Body of pancreas (tissue), 4 donors: Measurements from ENCODE around the gene BACH2.

Experiments used
- POLR2A ChIP-seq, 3 donors: fragments of 450-650 bp; IDR thresholded peaks; one replicate each; pipeline ENCODE4 v1.6.1; 2016; ENCODE audit warnings: antibody characterized with exemption in 3 of 3, mild to moderate bottlenecking in 2 of 3
- TF ChIP-seq, protein P1 (sequence below), 7 experiments: fragments of 450-650 bp in 4 of 7; fragments of 200-600 bp in 3 of 7; sonication (generic) in 3 of 7; IDR thresholded peaks; one replicate each; pipeline ENCODE4 v1.5.1; 2016 to 2019; ENCODE audit warnings: antibody characterized with exemption in 7 of 7

DNA sequence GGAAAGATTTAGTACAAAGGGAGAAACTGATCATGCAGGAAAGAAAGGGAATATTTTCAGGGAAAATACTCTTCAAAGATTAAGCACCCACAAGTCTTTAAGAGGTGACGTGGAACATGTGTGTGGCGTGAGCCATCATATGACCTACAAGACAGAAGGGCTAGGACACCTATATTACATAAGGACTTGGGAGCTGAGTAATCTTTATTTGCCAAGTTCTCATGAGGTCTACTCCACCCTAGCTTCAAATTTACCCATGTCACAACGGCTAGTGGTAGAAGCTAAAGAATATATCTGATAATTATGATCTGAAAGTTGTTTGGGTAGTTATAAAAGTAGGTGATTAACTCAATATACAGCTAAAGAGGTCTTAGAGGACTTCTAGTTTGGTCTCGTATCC, 234.6 kb downstream of the BACH2 start:
- TF ChIP-seq, protein P1, sequence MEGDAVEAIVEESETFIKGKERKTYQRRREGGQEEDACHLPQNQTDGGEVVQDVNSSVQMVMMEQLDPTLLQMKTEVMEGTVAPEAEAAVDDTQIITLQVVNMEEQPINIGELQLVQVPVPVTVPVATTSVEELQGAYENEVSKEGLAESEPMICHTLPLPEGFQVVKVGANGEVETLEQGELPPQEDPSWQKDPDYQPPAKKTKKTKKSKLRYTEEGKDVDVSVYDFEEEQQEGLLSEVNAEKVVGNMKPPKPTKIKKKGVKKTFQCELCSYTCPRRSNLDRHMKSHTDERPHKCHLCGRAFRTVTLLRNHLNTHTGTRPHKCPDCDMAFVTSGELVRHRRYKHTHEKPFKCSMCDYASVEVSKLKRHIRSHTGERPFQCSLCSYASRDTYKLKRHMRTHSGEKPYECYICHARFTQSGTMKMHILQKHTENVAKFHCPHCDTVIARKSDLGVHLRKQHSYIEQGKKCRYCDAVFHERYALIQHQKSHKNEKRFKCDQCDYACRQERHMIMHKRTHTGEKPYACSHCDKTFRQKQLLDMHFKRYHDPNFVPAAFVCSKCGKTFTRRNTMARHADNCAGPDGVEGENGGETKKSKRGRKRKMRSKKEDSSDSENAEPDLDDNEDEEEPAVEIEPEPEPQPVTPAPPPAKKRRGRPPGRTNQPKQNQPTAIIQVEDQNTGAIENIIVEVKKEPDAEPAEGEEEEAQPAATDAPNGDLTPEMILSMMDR (IDR thresholded peaks at IDR 0.05), result no peak
- TF ChIP-seq POLR2A (IDR thresholded peaks at IDR 0.05), result no peak
